B cell (primary cell): ENCODE results near the gene TTC27.

Experiments
- EZH2 ChIP-seq: IDR thresholded peaks from 2 replicates; pipeline ENCODE4 v1.6.1; 2012; ENCODE audit warnings: borderline replicate concordance, low read depth, mild to moderate bottlenecking, moderate library complexity, low read length; ENCODE audit not compliant: insufficient read depth, poor library complexity, severe bottlenecking
- TF ChIP-seq, protein P1 (sequence below): fragments of 200-600 bp; IDR thresholded peaks from one replicate; pipeline ENCODE4 v1.8.0; 2022; ENCODE audit warnings: antibody characterized with exemption, mild to moderate bottlenecking

GRCh38 chr2:32624812-32625211 is 3.0 kb upstream of the TTC27 start:
- TF ChIP-seq, protein P1, sequence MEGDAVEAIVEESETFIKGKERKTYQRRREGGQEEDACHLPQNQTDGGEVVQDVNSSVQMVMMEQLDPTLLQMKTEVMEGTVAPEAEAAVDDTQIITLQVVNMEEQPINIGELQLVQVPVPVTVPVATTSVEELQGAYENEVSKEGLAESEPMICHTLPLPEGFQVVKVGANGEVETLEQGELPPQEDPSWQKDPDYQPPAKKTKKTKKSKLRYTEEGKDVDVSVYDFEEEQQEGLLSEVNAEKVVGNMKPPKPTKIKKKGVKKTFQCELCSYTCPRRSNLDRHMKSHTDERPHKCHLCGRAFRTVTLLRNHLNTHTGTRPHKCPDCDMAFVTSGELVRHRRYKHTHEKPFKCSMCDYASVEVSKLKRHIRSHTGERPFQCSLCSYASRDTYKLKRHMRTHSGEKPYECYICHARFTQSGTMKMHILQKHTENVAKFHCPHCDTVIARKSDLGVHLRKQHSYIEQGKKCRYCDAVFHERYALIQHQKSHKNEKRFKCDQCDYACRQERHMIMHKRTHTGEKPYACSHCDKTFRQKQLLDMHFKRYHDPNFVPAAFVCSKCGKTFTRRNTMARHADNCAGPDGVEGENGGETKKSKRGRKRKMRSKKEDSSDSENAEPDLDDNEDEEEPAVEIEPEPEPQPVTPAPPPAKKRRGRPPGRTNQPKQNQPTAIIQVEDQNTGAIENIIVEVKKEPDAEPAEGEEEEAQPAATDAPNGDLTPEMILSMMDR, result no peak
- TF ChIP-seq EZH2, result no peak
